Measurements from ENCODE around the gene STK38.

The STK38 gene

DNA sequence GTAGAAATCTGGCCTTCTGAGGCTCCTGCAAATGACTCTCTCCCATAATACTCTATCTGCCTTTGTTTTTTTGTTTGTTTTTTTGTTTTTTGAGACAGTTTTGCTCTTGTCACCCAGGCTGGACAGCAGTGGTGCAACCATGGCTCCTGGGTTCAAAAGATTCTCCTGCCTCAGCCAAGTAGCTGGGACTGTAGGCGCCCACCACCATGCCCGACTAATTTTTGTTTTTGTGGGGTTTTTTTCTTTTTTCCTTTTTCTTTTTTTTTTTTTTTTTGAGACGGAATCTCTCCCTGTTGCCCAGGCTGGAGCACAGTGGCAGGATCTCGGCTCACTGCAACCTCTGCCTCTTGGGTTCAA lies 16.6 kb upstream of the STK38 start:
- Histone ChIP-seq H4K20me1 (ENCODE audit: control insufficient read depth, insufficient read depth, low read depth, low read length) (no peaks in the 10 kb centered on the region), H3K27ac (ENCODE audit: low read depth, low read length) (no peak overlapping the region)

DNA sequence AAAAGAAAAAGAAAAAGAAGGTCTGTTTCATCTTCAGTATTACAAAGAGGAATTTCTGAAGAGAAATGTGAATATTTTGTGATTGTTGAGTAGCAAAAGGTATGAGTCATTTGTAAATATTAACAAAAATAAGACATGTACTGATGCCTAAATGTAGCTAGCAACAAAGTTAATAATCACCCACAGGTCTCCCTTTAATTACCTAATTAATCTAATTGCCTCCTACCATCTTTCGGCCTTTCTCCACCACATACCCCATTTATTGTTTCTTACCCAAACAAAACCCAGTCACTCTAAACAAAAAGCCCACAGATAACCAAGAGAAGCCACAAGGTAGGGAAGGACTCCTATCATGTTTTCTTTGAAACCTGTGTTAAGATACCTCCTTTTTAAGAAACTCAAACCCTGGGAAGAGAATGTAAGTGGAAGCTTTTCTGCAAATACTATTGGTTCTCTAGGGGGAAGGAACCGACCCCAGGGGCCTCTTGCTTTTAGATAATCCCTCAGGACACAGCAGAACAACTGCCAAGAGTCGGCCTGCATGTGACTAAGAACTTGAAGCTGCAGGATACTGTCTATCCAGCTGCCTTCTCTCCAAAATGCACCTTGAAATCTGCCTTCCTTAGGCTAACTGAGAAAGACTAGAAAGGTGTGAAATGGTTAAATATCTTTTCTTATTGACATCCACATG lies 16.1 kb upstream of the STK38 start:
- Histone ChIP-seq H3K4me3 (ENCODE audit: low read length) (no peak overlapping the region), H3K36me3 (ENCODE audit: control insufficient read depth, low read length) (no peaks in the 10 kb centered on the region), H3K27ac (ENCODE audit: low read depth, low read length) (no peak overlapping the region), H3K9me2 (replicated peaks; ENCODE audit: control insufficient read depth, low read length) (no peaks in the 10 kb centered on the region), H3K9me3 (ENCODE audit: control insufficient read depth, insufficient read depth, low read length) (no peaks in the 10 kb centered on the region), H3K79me2 (ENCODE audit: control insufficient read depth, low read length) (no peaks in the 10 kb centered on the region), H3F3A (ENCODE audit: control insufficient read depth, insufficient read depth) (no peaks in the 10 kb centered on the region), H3K4me1 (ENCODE audit: control insufficient read depth, low read length) (peaks cover 10% of the 10 kb centered on the region), H3K4me2 (ENCODE audit: low read length) (no peak overlapping the region), H3K27me3 (ENCODE audit: control insufficient read depth, low read length) (no peaks in the 10 kb centered on the region), H4K20me1 (ENCODE audit: control insufficient read depth, insufficient read depth, low read depth, low read length) (no peaks in the 10 kb centered on the region)
- TF ChIP-seq, protein P1, sequence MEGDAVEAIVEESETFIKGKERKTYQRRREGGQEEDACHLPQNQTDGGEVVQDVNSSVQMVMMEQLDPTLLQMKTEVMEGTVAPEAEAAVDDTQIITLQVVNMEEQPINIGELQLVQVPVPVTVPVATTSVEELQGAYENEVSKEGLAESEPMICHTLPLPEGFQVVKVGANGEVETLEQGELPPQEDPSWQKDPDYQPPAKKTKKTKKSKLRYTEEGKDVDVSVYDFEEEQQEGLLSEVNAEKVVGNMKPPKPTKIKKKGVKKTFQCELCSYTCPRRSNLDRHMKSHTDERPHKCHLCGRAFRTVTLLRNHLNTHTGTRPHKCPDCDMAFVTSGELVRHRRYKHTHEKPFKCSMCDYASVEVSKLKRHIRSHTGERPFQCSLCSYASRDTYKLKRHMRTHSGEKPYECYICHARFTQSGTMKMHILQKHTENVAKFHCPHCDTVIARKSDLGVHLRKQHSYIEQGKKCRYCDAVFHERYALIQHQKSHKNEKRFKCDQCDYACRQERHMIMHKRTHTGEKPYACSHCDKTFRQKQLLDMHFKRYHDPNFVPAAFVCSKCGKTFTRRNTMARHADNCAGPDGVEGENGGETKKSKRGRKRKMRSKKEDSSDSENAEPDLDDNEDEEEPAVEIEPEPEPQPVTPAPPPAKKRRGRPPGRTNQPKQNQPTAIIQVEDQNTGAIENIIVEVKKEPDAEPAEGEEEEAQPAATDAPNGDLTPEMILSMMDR (IDR thresholded peaks at IDR 0.05; ENCODE audit: low read depth, low read length, poor library complexity, severe bottlenecking) = no peak
- TF ChIP-seq EZH2phosphoT487 (IDR thresholded peaks at IDR 0.05; ENCODE audit: borderline replicate concordance, low read length) = no peak

More for the DNA sequence above, 16.6 kb upstream of the STK38 start:
- no peaks in the 10 kb centered on the region for H3K9me3 ChIP-seq (ENCODE audit: control insufficient read depth, insufficient read depth, low read length)
- no peaks in the 10 kb centered on the region for H3K9me2 ChIP-seq (replicated peaks; ENCODE audit: control insufficient read depth, low read length)
- H3K4me3 ChIP-seq (ENCODE audit: low read length) = no peak overlapping the region
- H3K79me2 ChIP-seq (ENCODE audit: control insufficient read depth, low read length) = no peaks in the 10 kb centered on the region
- no peak for TF ChIP-seq EZH2phosphoT487 (IDR thresholded peaks at IDR 0.05; ENCODE audit: borderline replicate concordance, low read length)
- TF ChIP-seq, protein P1 (IDR thresholded peaks at IDR 0.05; ENCODE audit: low read depth, low read length, poor library complexity, severe bottlenecking) = no peak
- H3K27me3 ChIP-seq (ENCODE audit: control insufficient read depth, low read length) = no peaks in the 10 kb centered on the region
- H3K36me3 ChIP-seq (ENCODE audit: control insufficient read depth, low read length) = no peaks in the 10 kb centered on the region
- no peaks in the 10 kb centered on the region for H3F3A ChIP-seq (ENCODE audit: control insufficient read depth, insufficient read depth)
- H3K4me1 ChIP-seq (ENCODE audit: control insufficient read depth, low read length) = peaks cover 7% of the 10 kb centered on the region
- H3K4me2 ChIP-seq (ENCODE audit: low read length) = no peak overlapping the region

DNA sequence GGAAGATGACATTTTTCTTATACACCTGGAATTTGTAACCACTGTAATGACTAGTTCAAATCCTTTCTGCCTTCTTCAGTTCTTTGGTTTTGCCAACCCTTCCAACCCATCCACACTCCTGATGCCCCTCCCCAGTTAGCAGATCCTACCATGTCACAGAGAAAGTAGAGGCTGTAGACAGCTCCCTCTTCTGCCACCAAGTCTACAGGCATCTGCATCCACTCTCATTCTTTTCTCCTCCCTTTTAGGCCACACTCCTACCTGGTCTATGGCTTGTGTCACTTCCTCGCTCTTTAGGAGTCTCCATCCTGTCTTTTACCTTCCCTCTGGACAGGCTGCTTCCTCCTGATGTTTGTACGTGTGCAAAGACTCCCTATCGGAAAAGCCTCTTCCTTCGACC lies 13.5 kb upstream of the STK38 start:
- Histone ChIP-seq H3K4me3 (ENCODE audit: low read length) (no peak overlapping the region), H3K27me3 (ENCODE audit: control insufficient read depth, low read length) (no peaks in the 10 kb centered on the region), H3K4me1 (ENCODE audit: control insufficient read depth, low read length) (peaks cover 10% of the 10 kb centered on the region), H3K9me3 (ENCODE audit: control insufficient read depth, insufficient read depth, low read length) (no peaks in the 10 kb centered on the region), H3K79me2 (ENCODE audit: control insufficient read depth, low read length) (no peaks in the 10 kb centered on the region), H3K36me3 (ENCODE audit: control insufficient read depth, low read length) (no peaks in the 10 kb centered on the region), H4K20me1 (ENCODE audit: control insufficient read depth, insufficient read depth, low read depth, low read length) (no peaks in the 10 kb centered on the region), H3F3A (ENCODE audit: control insufficient read depth, insufficient read depth) (no peaks in the 10 kb centered on the region), H3K27ac (ENCODE audit: low read depth, low read length) (no peak overlapping the region), H3K9me2 (replicated peaks; ENCODE audit: control insufficient read depth, low read length) (no peaks in the 10 kb centered on the region), H3K4me2 (ENCODE audit: low read length) (no peak overlapping the region)
- TF ChIP-seq, protein P1 (IDR thresholded peaks at IDR 0.05; ENCODE audit: low read depth, low read length, poor library complexity, severe bottlenecking) = no peak
- no peak for TF ChIP-seq EZH2phosphoT487 (IDR thresholded peaks at IDR 0.05; ENCODE audit: borderline replicate concordance, low read length)
